K562 (cell line): ENCODE results near the gene C1RL.

ENCODE experiments used
- CHD4 ChIP-seq: fragments of 200-600 bp; sonication (generic); IDR thresholded peaks from 3 replicates; pipeline ENCODE4 v1.6.1; 2012; ENCODE audit warnings: low read depth, mild to moderate bottlenecking, mixed read lengths, low read length, inconsistent platforms; ENCODE audit not compliant: insufficient read depth, insufficient replicate concordance, poor library complexity, severe bottlenecking
- CREM ChIP-seq: IDR thresholded peaks from 2 replicates; pipeline ENCODE4 v1.6.1; 2014; ENCODE audit warnings: antibody characterized with exemption, low read depth
- CTCF ChIP-seq, 3 experiments: IDR thresholded peaks in 2 of 3; conservative IDR thresholded peaks in 1 of 3; 2 replicates each; pipeline ENCODE4 v1.5.1; 2011 to 2012; ENCODE audit warnings: low read length in 3 of 3, mild to moderate bottlenecking in 3 of 3, control low read depth in 2 of 3, improper control_type of control experiment in 1 of 3, inconsistent platforms in 1 of 3, low read depth in 1 of 3, mixed read lengths in 1 of 3, moderate library complexity in 1 of 3; ENCODE audit not compliant: insufficient read depth in 2 of 3
- E4F1 ChIP-seq: fragments of 250-450 bp; sonication (Bioruptor Pico); IDR thresholded peaks from 2 replicates; pipeline ENCODE4 v1.5.0; 2021; ENCODE audit warnings: mild to moderate bottlenecking, borderline replicate concordance
- ETS1 ChIP-seq: conservative IDR thresholded peaks from 2 replicates; pipeline ENCODE4 v1.6.1; 2011; ENCODE audit warnings: low read depth, mild to moderate bottlenecking, low read length; ENCODE audit not compliant: control insufficient read depth
- FOXA3 ChIP-seq, 2 experiments: fragments of 450-650 bp in 1 of 2; sonication (generic) in 1 of 2; formaldehyde crosslinking; IDR thresholded peaks in 1 of 2; conservative IDR thresholded peaks in 1 of 2; 2 replicates each; pipeline versions ENCODE4 v1.4.0 to v1.8.0; 2020 to 2022; ENCODE audit warnings: mild to moderate bottlenecking in 2 of 2, missing genetic modification reagents in 1 of 2
- FOXK1 ChIP-seq: sonication (generic); formaldehyde crosslinking; IDR thresholded peaks from 2 replicates; pipeline ENCODE4 v1.8.0; 2022; ENCODE audit warnings: missing genetic modification reagents, mild to moderate bottlenecking, borderline replicate concordance
- KDM4B ChIP-seq, 2 experiments: fragments of 450-650 bp in 1 of 2; sonication (generic) in 1 of 2; IDR thresholded peaks; 2 replicates each; pipeline ENCODE4 v1.6.1; 2016 to 2017; ENCODE audit warnings: borderline replicate concordance in 2 of 2, antibody characterized with exemption in 1 of 2, low read depth in 1 of 2, mild to moderate bottlenecking in 1 of 2
- NCOA2 ChIP-seq, 2 experiments: fragments of 450-650 bp; IDR thresholded peaks; 2 replicates each; pipeline ENCODE4 v1.6.1; 2018; ENCODE audit warnings: mild to moderate bottlenecking in 2 of 2, moderate library complexity in 1 of 2; ENCODE audit not compliant: partially characterized antibody in 2 of 2
- NFRKB ChIP-seq: fragments of 450-650 bp; IDR thresholded peaks from 2 replicates; pipeline ENCODE4 v1.6.1; 2016; ENCODE audit warnings: low read depth
- RFX5 ChIP-seq: IDR thresholded peaks from 2 replicates; pipeline ENCODE4 v1.6.1; 2011; ENCODE audit warnings: low read depth, mild to moderate bottlenecking, improper control_type of control experiment, low read length
- SIX5 ChIP-seq, 2 experiments: IDR thresholded peaks; 2 replicates each; pipeline ENCODE4 v1.6.1; 2011; ENCODE audit warnings: low read length in 2 of 2, borderline replicate concordance in 1 of 2, low read depth in 1 of 2, mild to moderate bottlenecking in 1 of 2, moderate library complexity in 1 of 2; ENCODE audit not compliant: insufficient read depth in 1 of 2
- TARDBP ChIP-seq: fragments of 450-650 bp; IDR thresholded peaks from 2 replicates; pipeline ENCODE4 v1.6.1; 2016

- TF ChIP-seq CHD4 (no peak), FOXK1 (CRISPR knock-in tag) (no peak), SIX5 (IDR thresholded peaks at IDR 0.05; ENCODE audit: borderline replicate concordance in 1 of 2, insufficient read depth in 1 of 2, low read depth in 1 of 2, low read length in 2 of 2) (no peak), ETS1 (no peak), KDM4B (IDR thresholded peaks at IDR 0.05; ENCODE audit: borderline replicate concordance in 2 of 2, low read depth in 1 of 2) (no peak), NCOA2 (IDR thresholded peaks at IDR 0.05; ENCODE audit: partially characterized antibody in 2 of 2) (no peak), FOXA3 (CRISPR knock-in tag; conservative IDR thresholded peaks at IDR 0.05 in 1 of 2, IDR thresholded peaks at IDR 0.05 in 1 of 2) (no peak), CTCF (IDR thresholded peaks at IDR 0.05 in 2 of 3, conservative IDR thresholded peaks at IDR 0.05 in 1 of 3; ENCODE audit: insufficient read depth in 2 of 3, low read depth in 1 of 3, low read length in 3 of 3) (no peak), E4F1 (CRISPR knock-in tag) (no peak), CREM (no peak), RFX5 (no peak), TARDBP (no peak), NFRKB (no peak)
Observed at GRCh38 chr12:7110661-7111060, 1.6 kb upstream of the C1RL start.
